Ureter (tissue), 1 donor: ENCODE results near the gene ZEB2. TPM values are rescaled to one million over a fixed set of nuclear protein-coding genes. Genes with fewer than 3 reads are reported as not detected.

Experiments
- DNase-seq: peaks from one replicate; pipeline ENCODE4 v3.0.0-alpha.2; 2020; ENCODE audit warnings: low spot score
- total RNA-seq: library from RNA; stranded (reverse); gene quantifications from one replicate; pipeline ENCODE4 v1.2.4, GENCODE V29; 2023
- donor health status: DM: yes; HTN: yes; CAD: no.

Gene ZEB2
- total RNA-seq, 1 donor from 2014 or later: 92.4 TPM

DNA sequence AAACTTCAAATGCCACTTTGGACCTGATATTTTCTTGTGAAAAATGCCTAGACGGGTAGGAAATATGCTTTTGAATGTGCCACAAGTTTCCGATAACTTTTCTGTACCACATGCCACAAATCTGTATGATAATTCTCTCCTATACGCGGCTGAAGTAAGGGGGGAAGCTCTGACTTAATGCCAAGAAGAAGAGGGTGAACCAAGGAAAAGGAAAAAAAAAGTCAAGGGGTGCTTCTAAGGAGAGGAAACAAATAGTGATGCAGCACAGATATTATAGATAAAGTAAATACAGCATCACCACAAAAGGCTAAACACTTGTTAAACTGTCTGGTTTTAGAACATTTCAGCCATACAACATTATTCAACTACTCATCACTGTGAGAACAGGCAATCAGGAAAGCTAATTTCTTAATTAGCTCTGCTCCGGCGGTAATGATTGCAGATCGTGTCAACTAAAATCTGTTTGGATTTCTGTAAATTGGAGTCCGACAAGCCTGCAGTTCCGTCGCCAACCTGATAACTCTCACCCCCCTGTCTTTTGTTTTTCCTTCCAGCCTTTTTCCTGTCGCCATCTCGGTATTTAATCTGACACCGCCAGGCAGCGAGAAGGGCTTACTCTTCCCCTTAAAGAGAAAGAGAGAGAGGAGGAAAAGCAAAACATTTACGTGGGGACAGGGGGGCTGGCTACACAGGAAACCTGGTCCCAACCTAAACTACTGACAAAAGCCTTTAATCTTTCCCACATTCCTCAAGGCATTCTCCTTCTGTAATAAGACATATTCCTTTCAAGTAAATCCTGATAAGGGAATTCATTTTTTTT is 67.5 kb downstream of the ZEB2 start:
- no peak for DNase-seq

DNA sequence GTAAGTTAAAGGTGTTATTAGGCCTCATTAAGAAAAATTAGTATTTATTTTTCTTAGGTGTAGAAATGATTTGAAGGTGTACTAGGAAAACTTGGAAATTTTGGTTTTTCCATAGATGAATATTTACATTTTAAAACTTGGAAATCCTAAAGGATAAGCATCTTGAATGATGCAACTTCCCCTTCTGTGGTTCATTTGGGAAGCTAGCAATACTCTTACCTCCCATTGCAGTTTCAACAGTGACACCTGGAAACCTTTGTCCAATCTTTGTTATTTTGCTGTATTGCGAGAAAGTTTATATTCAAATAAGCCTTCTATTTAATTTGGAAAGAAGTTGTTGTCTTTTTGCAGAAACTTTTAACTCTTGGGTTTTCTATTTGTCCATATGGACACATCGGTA is 68.5 kb downstream of the ZEB2 start:
- no peak for DNase-seq

DNA sequence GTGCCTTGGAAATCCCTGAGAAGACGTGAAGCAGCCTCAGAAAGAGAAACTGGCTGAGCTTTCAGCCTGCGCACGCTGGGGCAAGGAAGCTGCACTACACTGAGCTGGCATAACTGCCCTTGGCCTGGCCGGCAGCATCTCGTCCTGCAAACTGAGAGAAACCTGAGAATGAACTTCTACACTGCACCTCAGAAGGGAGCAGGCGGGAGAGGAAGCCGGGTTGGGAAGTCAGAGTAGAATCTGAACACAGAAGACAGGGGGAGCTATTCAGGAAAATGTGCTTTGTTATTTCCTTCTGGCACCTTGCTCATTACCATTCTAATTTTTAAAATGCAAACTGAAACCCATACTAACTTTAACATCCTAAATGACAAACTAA is 70.9 kb downstream of the ZEB2 start:
- DNase-seq: no peak

DNA sequence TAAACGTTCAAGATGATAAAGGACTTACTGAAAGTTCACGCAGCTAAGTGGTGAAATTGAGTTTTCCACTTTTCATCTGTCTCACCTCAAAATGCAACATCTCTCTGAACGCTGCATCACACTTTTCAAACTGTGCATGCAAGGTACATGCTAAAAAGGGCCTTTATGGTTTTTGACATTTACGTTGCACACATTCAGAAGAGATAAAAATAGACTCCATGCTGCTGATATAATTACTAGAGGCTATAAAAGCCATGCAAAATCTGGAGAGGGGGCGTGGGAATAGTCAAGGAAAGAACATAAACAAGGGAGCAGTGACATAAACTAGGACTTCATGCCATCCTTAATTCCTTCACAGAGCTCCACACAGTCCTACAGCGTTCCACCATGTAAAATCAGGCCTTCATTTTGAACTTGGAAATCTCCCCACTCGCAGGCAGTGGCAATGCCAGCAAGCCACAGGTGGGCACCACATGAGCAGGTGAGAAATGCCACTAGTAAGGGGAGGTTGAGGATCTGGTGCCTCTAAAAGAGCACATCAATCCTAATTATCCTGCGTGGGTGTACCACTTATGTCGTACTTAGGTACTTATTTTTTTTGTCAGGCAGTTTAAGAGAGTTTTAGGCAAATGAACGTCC is 71.4 kb downstream of the ZEB2 start:
- no peak for DNase-seq

DNA sequence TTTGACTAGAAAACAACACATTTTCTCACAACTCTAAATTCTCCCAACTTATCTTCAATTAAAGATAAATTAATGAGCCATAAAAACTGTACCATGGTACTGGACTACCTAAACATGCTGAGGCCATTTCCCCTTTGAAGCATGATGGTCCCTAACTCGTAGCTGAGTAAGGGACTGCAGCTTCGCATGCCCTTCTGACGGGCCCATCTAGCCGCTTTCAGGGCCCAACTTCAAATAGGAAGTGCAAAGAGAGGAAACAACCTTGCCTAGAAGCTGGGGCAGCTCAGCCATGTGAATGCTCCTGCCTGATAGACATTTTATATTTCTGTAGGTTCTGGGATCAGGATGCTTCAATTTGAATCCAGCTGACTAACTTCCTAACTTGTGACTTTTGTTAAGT is 72.4 kb downstream of the ZEB2 start:
- no peak for DNase-seq

DNA sequence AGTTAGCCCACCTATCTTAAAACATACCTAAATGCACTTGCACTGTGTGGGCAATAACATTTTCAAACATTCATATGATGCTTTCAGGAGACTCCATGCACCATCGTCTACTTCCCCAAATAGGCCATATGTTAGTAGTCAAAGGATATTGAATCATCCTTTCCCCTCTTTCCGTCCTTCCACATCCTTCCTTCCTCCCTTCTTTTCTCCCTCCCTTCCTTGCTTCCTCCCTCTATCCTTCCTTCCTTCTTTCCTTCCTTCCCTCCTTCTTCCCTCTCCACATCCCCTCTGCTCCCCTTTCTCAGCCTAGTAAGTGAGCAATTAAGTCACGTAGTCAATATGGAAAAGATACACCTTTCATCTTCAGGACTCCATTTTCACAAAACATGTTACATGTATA is 73.8 kb downstream of the ZEB2 start:
- DNase-seq: no peak

DNA sequence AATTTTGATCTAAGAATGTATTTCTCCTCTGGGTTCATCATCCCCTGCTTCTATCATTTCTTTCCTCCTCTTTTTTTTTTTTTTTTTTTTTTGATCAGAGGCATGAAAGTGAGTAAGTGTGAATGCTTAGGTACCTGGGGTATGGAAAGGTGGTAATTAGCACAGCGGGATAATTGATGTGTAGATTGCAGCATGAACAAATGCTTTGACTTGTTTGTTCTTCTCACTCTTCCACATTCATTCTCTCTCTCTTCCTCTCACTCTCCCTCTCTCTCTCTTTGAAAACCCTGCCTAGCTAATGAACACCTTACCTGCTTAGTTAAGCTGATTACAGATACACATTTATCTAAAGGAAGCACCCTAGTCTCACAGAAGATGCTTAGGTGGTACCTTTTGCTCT is 74.7 kb downstream of the ZEB2 start:
- DNase-seq: no peak

DNA sequence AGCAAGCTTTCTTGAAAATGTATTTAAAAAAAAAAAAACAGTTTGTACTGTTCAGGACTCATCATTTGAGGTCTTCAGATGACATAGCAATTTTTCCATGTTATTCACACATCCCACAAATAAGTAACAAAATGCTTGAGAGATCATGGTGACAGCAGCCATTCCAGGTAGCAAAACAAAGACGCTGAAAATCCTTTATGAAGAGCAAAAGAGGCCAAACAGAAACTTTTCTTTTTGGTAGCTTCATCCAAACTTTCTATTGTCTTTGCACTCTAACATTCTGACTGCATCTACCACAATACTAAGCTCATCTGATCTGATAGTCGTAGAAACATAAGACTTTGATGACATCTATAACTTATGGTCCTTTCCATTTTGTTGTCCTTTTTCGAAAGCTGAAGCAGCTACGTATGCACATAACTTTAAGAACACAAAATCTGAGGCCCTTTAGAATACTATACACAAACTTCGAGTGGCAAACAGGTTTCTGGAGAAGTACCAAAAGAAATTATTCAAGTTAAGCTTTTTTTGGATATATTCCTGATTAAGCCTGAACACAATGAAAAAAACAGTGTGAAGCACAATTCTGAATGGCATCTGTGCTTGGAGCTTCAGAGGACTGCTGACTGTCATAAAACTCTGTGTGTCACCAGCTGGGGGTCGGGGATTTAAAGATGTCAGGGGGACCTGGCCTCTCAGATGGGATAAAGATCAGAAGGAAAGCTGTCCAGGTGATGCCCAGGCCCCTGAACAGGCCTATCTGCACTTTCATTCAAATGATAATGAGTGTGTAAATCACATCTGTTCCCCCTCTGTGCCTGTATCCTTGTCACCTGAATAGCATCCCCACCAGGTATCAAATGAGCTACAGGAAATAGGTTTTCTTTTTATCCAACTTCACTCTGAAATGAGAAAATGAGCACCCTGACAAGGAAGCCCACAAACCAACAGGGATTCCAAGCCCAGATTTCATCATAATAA is 75.8 kb downstream of the ZEB2 start:
- DNase-seq: no peak

DNA sequence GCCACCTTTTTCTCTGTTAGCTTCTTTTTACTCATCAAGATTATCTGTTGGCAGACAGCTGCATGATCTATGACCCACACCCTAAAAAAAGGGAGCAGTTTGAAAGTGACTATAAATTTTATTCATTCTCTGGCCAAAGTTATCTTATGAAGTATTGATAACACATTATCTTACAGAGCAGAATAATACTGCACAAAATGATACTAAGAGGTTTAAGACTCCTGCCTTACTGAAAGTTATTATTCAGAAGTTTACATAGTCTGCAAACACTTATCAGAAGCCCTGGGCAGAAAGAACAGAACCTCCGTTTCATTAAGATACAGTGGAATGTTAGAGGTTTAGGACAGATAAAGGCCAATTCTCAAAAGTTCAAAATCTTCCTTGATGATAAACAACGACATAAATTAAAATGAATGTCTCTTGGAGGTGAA is 78.2 kb downstream of the ZEB2 start:
- DNase-seq: no peak

DNA sequence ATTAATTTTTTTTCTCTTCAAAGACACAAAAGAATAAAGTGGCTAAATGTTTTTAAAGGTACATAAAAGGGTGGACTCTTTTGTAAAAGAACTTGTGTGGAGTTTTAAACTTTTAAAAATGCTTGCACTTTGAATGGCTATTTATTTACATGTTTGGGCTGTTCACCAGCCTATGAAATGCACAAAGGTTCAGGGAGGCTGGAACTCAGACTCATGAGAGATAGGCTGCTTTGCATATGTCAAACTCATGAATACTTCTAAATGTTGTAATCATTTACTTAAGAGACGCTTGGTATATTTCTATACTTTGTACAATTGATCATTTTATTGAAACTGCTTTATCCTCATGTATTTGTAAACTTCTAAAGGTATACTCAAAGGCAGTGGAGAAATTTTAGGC is 79.9 kb downstream of the ZEB2 start:
- DNase-seq: no peak

DNA sequence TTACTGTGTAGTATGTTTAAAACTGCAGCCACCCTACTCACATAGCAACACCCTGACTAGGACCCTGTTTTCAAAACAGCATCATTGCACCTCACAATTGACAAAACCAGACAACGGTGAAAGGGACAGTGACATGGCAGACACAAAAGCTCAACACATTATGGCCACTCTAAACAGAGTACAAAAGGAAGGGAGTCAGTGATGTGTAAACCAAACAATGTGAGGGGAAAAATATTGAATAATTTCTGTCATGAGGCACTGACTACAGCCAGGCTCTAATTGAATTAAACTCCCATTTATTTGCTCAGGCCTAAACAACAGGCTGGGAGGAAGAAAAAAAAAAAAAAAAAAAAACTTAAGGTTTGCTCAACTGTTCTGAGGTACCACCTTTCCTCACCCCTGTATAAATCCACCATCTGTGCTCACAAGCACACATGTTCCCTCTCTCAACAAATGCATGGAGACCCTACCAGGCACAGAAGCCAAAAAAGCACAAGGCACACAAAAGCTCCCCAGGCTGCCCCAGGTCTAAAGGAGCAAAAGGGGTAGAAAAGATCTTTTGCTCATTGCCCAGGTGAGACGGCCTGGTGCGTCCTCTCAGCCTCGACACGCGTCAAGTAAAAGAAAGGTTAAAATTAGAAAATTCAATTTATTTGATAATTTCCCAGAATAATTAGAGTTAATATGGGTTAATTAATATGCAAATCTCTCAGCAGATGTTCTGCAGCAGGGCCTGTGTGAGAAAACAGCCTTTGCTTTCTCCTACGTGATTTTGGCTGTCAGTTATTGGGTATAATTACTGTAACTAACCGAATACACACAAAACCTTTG is 80.9 kb downstream of the ZEB2 start:
- no peak for DNase-seq

DNA sequence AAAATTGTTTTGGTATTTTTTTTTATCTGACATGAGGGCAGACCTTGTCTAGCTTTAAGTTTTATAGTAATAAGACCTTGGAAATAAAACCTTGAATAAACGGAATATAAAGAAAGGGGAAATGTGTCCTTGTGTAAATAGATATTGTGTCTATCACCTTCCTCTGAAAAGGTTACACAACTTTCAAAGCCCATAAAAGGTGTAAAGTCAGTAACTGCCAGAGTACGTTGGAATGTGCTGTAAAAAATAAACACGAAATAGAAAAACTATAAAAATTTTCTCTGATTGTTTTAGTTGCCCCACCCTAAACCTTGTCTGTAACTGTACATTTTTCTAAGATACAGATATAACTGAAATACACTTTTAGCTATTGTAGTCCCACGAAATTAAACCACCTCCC is 82.3 kb downstream of the ZEB2 start:
- DNase-seq: no peak

DNA sequence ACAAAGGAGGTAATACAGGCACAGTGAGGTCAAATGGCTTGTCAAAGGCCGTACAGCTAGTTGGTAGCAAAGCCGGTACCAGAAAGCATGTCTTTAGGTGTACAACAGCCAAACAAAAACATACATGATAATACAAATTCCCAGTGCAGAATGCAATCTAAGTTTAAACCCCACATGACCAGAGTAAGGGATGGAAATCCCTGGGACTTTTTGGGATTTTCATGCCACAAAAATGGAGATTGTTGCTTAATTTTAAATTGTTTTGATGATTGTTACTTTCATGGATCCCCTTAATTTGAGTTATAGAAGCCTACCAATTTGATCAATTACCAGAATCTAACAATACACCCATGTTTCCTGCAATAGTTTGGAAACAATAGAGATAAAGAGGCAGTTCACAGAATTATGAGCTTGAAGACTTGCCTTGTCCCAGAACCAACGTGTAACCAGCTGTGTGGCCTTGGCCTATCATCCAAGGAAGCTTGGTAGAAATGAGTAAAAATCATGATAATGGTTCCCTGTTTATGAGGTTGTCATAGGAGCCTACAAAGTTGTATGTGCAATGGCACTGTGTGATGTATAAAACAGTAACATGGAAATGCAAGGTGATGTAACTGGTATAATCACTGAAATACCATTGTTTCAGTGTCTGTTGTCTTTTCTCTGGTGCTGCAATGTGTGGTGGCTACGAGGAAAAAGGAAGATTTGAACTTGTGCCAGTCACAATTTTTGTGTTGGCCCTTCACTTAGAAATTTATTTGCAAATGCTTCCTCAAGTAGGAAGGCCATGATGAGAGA is 85.3 kb downstream of the ZEB2 start:
- no peak for DNase-seq

DNA sequence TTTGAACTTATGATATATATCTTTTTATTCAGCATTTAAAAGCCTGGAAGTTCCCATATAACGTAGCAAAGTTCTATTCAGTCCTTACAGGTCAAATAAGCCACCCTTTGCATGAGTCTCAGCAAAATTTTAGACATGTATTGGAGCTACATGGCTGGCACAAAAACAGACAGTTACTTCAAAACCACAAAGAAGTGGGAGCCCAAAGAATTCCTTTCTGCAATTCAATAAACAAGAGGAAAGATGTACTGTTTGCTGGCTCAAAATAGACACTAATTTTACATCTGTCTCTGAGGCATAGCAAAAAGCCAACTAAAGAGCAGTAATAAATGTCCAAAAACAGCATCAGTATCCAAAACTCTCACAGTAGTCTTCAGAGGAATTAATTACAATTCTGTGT is 87.0 kb downstream of the ZEB2 start:
- DNase-seq: no peak

DNA sequence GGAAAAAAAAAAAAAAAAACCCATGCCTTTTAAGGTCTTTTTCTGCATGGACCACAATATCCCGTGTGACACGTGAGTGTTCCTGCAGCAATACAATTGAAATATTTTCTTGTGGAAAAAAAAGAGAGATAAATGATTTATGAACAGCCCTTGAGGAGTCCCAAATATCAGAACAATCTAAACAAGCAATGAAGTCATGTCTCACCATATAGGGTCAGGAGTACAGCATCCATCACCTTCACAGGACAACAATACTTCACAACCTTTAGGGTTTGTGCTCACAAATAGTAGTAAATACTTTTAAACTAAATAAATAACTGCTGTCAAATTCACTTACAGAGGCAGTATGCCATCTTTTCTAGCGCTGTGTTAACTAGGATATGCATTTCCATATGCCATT is 87.9 kb downstream of the ZEB2 start:
- DNase-seq: no peak

DNA sequence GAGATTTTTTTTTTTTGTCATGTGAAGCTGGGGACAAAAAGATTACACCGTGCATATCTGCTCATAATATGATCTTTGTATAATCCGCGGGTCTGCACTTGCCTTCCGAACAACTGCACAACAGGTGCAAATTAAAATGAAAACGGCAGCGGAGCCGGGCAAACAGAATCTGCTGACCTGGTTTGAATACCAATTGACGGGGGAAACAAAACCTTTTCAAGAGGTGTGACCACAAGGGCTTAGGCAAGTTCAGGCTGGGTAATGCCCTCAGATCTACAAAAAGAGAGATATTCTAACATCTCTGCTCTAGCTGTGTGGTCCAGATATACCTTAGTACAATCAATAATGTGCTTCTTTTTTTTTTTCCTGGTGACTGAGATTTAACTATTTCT is 88.5 kb downstream of the ZEB2 start:
- DNase-seq: no peak

DNA sequence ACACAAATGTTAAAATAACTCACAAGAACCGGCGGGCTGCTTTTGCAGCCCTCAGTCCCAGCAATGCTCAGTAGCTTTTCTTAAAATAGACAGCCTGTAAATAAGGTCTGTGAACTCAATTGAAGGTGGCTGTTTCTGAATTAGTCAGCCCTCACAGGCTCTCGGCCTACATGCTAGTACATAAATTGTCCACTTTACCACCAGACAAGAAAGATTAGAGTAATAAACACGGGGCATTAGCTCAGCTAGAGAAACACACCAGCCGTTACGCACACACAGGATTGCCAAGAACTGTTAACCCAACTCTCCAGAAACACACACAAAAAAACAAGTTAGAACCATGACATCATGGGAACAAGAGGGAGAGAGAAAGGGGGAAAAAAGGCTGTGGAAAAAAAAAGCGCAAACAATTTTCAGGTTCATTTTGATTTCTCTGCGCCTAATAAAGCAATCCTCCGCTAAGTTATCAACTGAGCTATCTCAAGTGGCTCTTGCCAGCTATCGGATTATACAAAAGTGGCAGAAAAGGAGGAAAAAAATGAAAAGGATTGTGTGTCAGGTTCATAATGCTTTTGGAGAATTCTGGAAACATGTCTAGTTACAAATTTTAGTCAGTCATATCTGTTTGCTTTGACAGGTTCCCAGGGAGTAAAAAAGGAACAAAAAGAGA is 89.1 kb downstream of the ZEB2 start:
- DNase-seq: no peak

DNA sequence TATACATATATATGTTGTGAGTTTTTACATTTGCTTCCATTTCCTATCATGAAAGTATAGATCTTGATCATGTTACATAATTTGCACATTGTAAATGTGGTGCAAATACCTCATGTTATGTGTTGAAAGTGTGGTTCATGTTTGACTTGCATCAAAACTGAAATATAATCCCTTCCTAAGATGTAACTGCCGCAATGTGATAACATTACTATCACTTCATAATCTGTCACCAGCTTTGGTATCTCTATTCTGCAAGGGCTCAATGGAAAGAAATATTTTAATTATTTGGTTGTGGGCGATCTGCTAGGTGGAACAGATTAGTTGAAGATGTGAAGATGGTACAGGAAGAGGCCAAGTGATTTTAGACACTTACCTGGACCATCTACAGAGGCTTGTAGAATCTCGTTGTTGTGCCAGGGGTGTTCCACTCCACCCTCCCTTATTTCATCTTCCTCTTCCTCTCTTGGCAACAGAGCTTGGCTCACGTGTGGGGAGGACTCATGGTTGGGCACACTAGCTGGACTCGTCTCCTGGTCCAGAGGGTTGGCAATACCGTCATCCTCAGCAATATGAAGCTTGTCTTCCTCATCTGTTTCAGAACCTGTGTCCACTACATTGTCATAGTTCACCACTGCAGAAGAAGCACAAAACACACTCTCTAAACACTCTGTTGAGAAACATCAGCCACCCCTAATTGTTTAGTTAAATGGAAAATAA is 90.4 kb downstream of the ZEB2 start:
- no peak for DNase-seq

DNA sequence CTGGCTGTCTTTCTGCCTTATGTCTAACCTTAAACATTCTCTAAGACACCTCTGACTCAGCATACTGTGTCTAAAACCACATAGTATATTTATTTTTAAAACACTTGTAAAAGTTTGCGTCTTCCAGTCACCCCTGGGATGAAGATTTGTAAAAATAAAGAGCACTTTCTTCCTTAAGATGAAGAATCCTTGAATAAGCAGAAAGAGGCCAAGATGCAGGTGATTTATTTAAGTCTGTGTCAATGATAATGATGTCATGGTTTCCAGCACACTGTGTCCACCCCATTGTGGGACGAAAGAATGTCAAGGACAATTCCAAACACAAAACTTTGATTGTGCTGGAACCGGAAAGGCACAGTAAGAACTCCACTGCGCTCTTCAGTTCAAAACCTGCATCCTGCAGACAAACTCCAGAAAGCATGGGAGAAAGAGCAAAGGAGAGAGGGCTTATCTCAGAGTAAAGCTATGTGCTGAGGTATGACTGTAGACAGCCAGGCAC is 92.9 kb downstream of the ZEB2 start:
- DNase-seq: no peak
